Kidney (tissue), 14 donors: ENCODE measurements around the gene LRRC25. TPM values are rescaled to one million over a fixed set of nuclear protein-coding genes. Genes with fewer than 3 reads are reported as not detected.

Source experiments
- DNase-seq, 5 donors: peaks; one replicate each; pipeline ENCODE4 v3.0.0-alpha.2; 2013 to 2020
- FAIRE-seq: peaks from 2 replicates; lab custom pipeline; 2012; peaks lifted over from hg19 to GRCh38; lab: Jason Lieb, UNC
- H3K27ac ChIP-seq, 2 donors: one replicate each; pipeline ENCODE4 v1.7.0; 2013; ENCODE audit warnings: low read depth in 2 of 2, low read length in 2 of 2, inconsistent platforms in 1 of 2
- H3K27me3 ChIP-seq: one replicate; pipeline ENCODE4 v1.7.1; 2013; ENCODE audit warnings: low read length, inconsistent platforms; ENCODE audit not compliant: control insufficient read depth, insufficient read depth
- H3K36me3 ChIP-seq, 3 donors: one replicate each; pipeline versions ENCODE4 v1.7.0 to v1.7.1; 2013; ENCODE audit warnings: low read length in 3 of 3, control low read depth in 1 of 3, inconsistent platforms in 1 of 3; ENCODE audit not compliant: insufficient read depth in 3 of 3, control insufficient read depth in 2 of 3
- H3K4me1 ChIP-seq, 3 donors: one replicate each; pipeline versions ENCODE4 v1.7.0 to v1.7.1; 2013; ENCODE audit warnings: low read length in 3 of 3, inconsistent platforms in 1 of 3, low read depth in 1 of 3; ENCODE audit not compliant: control insufficient read depth in 2 of 3, insufficient read depth in 2 of 3
- H3K4me3 ChIP-seq, 3 donors: one replicate each; pipeline versions ENCODE4 v1.7.0 to v1.8.1; 2013; ENCODE audit warnings: low read length in 3 of 3, control low read depth in 1 of 3, inconsistent platforms in 1 of 3
- H3K9ac ChIP-seq, 3 donors: one replicate each; pipeline versions ENCODE4 v1.7.0 to v1.7.1; 2013; ENCODE audit warnings: low read length in 3 of 3, control low read depth in 1 of 3, inconsistent platforms in 1 of 3
- H3K9me3 ChIP-seq, 3 donors: one replicate each; pipeline versions ENCODE4 v1.7.0 to v1.7.1; 2013; ENCODE audit warnings: low read length in 3 of 3, control low read depth in 1 of 3, inconsistent platforms in 1 of 3; ENCODE audit not compliant: control insufficient read depth in 2 of 3, insufficient read depth in 1 of 3
- CTCF ChIP-seq: IDR thresholded peaks from 3 replicates; pipeline ENCODE4 v1.5.1; 2012; ENCODE audit warnings: mild to moderate bottlenecking, moderate library complexity, borderline replicate concordance; ENCODE audit not compliant: insufficient read depth; ENCODE audit errors: extremely low read depth
- intact Hi-C: fragments of 100-400 bp; cut with DNase I; formaldehyde crosslinking; loops from one replicate; pipeline ENCODE4 v1.11.1; 2022
- polyA plus RNA-seq: library from polyadenylated mRNA; stranded (reverse); fragments of 350-450 nt; fragmentation: Illumina TruSeq; extraction: RNeasy Lipid Tissue Mini Kit (QIAGEN cat#74804); gene quantifications from one replicate; pipeline ENCODE4 v1.2.3, GENCODE V29; 2014; ENCODE audit warnings: low read depth, low replicate concordance; ENCODE audit not compliant: insufficient read depth
- total RNA-seq: library from RNA; stranded (reverse); fragmentation: NEBNext Ultra II Directional; extraction: Animal tissue kit (Norgen Biotek cat#: 25700); gene quantifications from one replicate; pipeline ENCODE4 v1.2.1, GENCODE V29; 2021
- donor health status: control.
- donor health status: control.
- donor health status: control.
- donor health status: control.
- donor health status: control.
- donor health status: DM: yes; HTN: yes; CAD: no.
- donor health status: Normal renal cell carcinoma (clear cell type).

LRRC25 gene
- total and polyA plus RNA-seq, 2 donors from 2014 or later: 2.7 to 13.1 TPM

GRCh38 chr19:18425515-18426415 lies 28.3 kb upstream of the LRRC25 start:
- no peaks in the 10 kb centered on the region for H3K36me3 ChIP-seq
- H3K9ac ChIP-seq: no peak overlapping the region
- FAIRE-seq (no peak), DNase-seq (no peak)
- peaks cover 0 to 16% (median 0%) of the 10 kb centered on the region in 3 donors for H3K4me1 ChIP-seq
- TF ChIP-seq CTCF: no peak
- no peaks in the 10 kb centered on the region for H3K9me3 ChIP-seq
- H3K4me3 ChIP-seq: no peak overlapping the region
- intact Hi-C loops: no loop called here
- H3K27me3 ChIP-seq: no peaks in the 10 kb centered on the region
- no peak overlapping the region for H3K27ac ChIP-seq

- Histone ChIP-seq H3K4me1 (peaks cover 0 to 17% (median 0%) of the 10 kb centered on the region in 3 donors), H3K27ac (no peak overlapping the region), H3K36me3 (no peaks in the 10 kb centered on the region), H3K9me3 (no peaks in the 10 kb centered on the region), H3K27me3 (no peaks in the 10 kb centered on the region), H3K4me3 (no peak overlapping the region), H3K9ac (no peak overlapping the region)
- FAIRE-seq (no peak), DNase-seq (no peak)
- intact Hi-C loops: no loop called here
- TF ChIP-seq CTCF: no peak
These were observed 27.6 kb upstream of the LRRC25 start for GRCh38 chr19:18424890-18425514.

- FAIRE-seq (no peak), DNase-seq (no peak)
- Histone ChIP-seq H3K9ac (no peak overlapping the region), H3K4me1 (peaks cover 0 to 13% (median 0%) of the 10 kb centered on the region in 3 donors), H3K9me3 (no peaks in the 10 kb centered on the region), H3K4me3 (no peak overlapping the region), H3K27ac (no peak overlapping the region), H3K27me3 (no peaks in the 10 kb centered on the region), H3K36me3 (no peaks in the 10 kb centered on the region)
- no peak for TF ChIP-seq CTCF
- intact Hi-C loops: no loop called here
These were observed 26.9 kb upstream of the LRRC25 start for GRCh38 chr19:18424122-18424889.
